ENCODE data around the gene TMX2. TPM values are rescaled to one million over a fixed set of nuclear protein-coding genes. Genes with fewer than 3 reads are reported as not detected.
"Not testable (repeated sequence)": the region's sequence is repeated elsewhere in the genome, so short reads cannot be mapped to it uniquely, and the experiment has no call there.

The TMX2 gene, protein sequence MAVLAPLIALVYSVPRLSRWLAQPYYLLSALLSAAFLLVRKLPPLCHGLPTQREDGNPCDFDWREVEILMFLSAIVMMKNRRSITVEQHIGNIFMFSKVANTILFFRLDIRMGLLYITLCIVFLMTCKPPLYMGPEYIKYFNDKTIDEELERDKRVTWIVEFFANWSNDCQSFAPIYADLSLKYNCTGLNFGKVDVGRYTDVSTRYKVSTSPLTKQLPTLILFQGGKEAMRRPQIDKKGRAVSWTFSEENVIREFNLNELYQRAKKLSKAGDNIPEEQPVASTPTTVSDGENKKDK
- total RNA-seq: 10 to 100 TPM; 77.3 to 96.9 TPM

DNA sequence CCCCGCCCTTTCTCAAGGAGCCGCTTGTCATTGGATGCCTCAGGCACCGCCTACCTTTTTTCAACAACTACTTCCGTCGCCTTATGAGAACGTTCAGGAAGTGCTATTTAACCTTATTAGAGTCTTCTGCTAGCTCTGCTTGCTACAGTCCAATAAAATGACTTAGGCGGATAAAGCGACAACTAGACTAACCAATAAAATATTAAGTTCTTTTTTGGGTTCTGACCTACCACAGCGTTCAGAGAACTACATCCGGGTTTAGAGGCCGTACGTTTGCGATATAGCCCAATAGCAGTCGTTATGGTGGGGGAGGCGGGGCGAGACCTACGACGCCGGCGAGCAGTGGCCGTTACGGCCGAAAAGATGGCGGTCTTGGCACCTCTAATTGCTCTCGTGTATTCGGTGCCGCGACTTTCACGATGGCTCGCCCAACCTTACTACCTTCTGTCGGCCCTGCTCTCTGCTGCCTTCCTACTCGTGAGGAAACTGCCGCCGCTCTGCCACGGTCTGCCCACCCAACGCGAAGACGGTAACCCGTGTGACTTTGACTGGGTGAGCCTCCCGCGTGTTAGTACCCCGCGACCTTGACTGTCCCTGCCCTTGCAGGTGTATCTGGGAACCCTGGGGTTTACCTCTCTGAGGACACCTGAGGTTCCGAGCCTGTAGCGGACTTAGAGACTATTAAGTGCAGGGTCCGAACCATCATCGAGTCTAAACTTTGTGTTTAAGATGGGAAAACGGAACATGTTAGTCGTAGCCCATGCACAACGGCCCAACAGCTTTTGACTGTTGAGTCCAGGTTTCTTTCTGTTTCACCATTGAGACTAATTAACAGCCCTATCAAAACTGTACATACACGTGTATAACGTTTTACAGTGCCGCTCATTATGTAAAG, at the start of gene TMX2:
TSS of gene TMX2 (plus strand) at position 338 of the 895 bp plus-strand sequence. CDS start at position 364, 26 bp downstream.
- peak within 1 kb of the TSS; percentile 99 for H3K4me3 Mint-ChIP-seq
- peak within 1 kb of the TSS; percentile 85 to 92 for H3K27ac Mint-ChIP-seq
- H3K36me3 Mint-ChIP-seq: peaks cover 4% of the 10 kb centered on the region
- H3K27me3 Mint-ChIP-seq: no peaks in the 10 kb centered on the region
- no peaks in the 10 kb centered on the region for H3K9me3 Mint-ChIP-seq
- DNase-seq (ENCODE audit: low spot score): peak; percentile 93
- peaks cover 34 to 41% of the 10 kb centered on the region in 2 donors for H3K4me1 Mint-ChIP-seq (ENCODE audit: low read depth in 2 of 2)
- peak; percentile 95 to 97 for ATAC-seq

DNA sequence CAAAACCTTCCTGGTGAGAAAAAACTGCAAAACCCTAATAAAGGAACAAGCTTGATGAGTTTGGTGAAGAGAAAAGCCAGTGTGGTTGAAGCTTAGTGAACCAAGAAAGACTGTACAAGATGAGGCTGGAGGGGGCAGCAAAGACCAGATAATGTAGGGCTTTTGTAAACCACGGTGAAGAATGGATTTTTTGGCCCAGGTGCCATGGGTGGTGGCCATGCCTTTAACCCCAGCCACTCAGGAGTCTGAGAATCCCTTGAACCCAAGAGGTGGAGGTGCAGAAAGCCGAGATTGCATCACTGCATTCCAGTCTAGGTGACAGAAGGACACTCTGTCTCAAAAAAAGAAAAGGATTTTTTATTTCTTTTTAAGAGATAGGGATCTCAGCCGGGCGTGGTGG, 49.5 kb upstream of the TMX2 start:
- no peaks in the 10 kb centered on the region for H3K27me3 Mint-ChIP-seq
- no peaks in the 10 kb centered on the region for H3K9me3 Mint-ChIP-seq
- no peak for ATAC-seq
- H3K4me1 Mint-ChIP-seq (ENCODE audit: low read depth in 2 of 2): peaks cover 26 to 30% of the 10 kb centered on the region in 2 donors
- DNase-seq (ENCODE audit: low spot score): no peak
- H3K4me3 Mint-ChIP-seq: no peak overlapping the region
- peaks cover 7% of the 10 kb centered on the region for H3K36me3 Mint-ChIP-seq
- H3K27ac Mint-ChIP-seq: no peak overlapping the region

DNA sequence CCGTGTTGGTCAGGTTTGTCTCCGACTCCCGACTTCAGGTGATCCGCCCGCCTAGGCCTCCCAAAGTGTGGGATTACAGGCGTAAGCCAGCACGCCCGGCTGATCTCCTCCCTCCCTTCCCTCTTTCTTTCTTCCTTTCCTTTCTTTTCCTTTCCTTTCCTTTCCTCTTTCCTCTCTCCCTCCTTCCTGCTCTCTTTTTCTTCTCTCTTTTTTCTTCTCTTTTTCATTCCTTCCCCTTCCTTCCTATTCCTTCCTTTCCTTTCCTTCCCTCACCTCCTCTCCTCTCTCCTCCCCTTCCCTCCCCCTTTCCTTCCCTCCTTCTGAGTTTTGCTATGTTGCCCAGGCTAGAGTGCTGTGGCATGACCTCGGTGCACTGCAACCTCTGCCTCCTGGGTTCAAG, 48.4 kb upstream of the TMX2 start:
- peak overlapping the region in 1 of 2 donors; percentile 53 for H3K27ac Mint-ChIP-seq
- no peaks in the 10 kb centered on the region for H3K9me3 Mint-ChIP-seq
- no peak for DNase-seq (ENCODE audit: low spot score)
- peaks cover 24 to 28% of the 10 kb centered on the region in 2 donors for H3K4me1 Mint-ChIP-seq (ENCODE audit: low read depth in 2 of 2)
- H3K4me3 Mint-ChIP-seq: no peak overlapping the region
- peaks cover 13% of the 10 kb centered on the region for H3K36me3 Mint-ChIP-seq
- H3K27me3 Mint-ChIP-seq: no peaks in the 10 kb centered on the region
- no peak for ATAC-seq

DNA sequence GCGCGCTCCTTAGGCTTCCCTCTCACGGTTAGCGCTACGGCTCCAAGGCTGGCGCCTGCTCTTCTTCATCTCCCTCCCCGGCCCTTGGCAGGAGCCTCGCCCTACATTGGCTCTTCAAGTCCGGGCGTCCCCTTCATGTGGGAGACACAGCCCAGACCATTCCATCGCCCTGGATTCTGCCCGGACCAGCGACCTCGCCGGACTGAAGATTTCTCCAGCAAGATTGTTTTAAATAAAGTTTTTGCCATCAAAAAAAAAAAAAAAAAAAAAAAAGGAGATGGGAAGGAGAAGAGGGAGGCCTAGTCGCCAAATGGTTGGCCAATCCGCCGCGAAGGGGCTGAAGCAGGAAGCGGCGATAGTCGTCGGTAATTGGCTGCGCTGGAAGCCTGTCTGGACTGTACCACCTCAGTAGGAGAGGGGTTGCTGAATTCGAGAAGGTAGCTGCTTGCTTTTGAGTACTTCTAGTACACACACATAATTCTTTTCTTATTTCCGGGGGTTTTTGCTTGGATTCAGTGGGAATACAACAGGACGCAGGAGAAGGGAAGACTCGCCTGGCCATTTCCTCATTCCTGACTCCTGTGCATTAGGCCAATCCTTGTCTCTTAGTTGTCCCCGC, 45.2 kb upstream of the TMX2 start:
- ATAC-seq: peak; percentile 83 to 87
- H3K27me3 Mint-ChIP-seq: no peaks in the 10 kb centered on the region
- peak overlapping the region; percentile 97 for H3K4me3 Mint-ChIP-seq
- DNase-seq (ENCODE audit: low spot score): peak; percentile 98
- H3K27ac Mint-ChIP-seq: peak overlapping the region; percentile 99
- H3K9me3 Mint-ChIP-seq: no peaks in the 10 kb centered on the region
- H3K4me1 Mint-ChIP-seq (ENCODE audit: low read depth in 2 of 2): peaks cover 39 to 41% of the 10 kb centered on the region in 2 donors
- peaks cover 20% of the 10 kb centered on the region for H3K36me3 Mint-ChIP-seq

DNA sequence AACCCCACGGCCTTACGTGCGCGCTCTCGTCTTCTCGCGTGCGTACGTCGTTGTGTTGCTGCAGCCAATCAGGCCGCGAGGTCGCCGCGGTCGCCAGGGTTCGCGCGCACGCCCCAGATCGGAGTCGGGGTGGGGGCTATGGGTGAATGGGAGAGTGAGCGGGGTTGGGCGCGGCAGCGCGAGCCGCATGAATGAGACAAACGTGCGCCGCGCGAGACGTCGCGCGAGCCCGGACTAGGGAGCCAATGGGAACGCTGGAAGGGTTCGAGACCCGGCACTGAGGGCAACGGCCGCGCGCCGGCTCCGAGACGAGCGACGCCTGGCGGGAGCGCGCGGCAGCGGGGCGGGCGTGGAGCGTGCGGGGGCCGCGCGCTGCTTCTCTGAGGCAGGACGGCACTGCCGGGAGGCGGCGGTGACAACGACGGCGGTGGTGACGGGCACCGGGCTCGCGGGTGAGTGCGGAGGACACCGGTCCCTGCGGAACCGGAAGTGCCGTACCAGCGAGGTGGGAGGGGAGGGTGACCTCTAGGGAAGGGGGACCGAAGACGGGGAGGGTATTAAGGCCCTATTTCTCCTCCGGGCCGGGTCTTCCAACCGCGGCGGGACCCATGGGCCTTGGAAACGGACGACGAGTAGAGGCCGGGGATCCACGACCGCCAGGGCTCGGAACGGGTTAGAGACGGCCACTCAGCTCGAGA, 44.5 kb upstream of the TMX2 start, which contains the start of gene ZDHHC5:
TSS of gene ZDHHC5 (plus strand) at position 379 of the 698 bp plus-strand sequence. CDS start 4,977 bp downstream, outside the sequence.
- peak within 1 kb of the TSS; percentile 97 for H3K4me3 Mint-ChIP-seq
- DNase-seq (ENCODE audit: low spot score) (peak; percentile 100), ATAC-seq (peak; percentile 93)
- peaks cover 19% of the 10 kb centered on the region for H3K36me3 Mint-ChIP-seq
- peaks cover 38% of the 10 kb centered on the region in 2 donors for H3K4me1 Mint-ChIP-seq (ENCODE audit: low read depth in 2 of 2)
- no peaks in the 10 kb centered on the region for H3K27me3 Mint-ChIP-seq
- peak within 1 kb of the TSS; percentile 99 for H3K27ac Mint-ChIP-seq
- H3K9me3 Mint-ChIP-seq: no peaks in the 10 kb centered on the region

DNA sequence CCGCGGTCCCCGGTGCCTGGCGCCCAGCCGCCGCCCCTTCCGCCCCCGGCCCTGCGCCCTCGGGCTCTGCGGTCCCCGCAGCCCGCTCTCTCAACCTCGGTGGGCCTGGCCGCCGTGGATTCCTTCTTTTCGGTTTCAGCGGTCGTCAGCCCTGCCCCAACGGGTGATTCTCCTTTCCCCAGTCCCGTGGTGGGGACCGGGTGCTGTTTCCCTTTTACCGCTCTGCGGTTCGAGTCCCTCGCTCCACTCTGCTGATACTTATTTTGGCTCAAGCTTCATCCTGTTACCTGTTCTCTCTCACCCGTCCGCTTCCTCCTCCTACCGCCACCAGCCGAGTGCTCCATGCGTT, 44.0 kb upstream of the TMX2 start:
- no peaks in the 10 kb centered on the region for H3K27me3 Mint-ChIP-seq
- no peaks in the 10 kb centered on the region for H3K9me3 Mint-ChIP-seq
- H3K4me1 Mint-ChIP-seq (ENCODE audit: low read depth in 2 of 2): peaks cover 42 to 43% of the 10 kb centered on the region in 2 donors
- H3K36me3 Mint-ChIP-seq: peaks cover 23% of the 10 kb centered on the region
- peak overlapping the region; percentile 99 for H3K27ac Mint-ChIP-seq
- H3K4me3 Mint-ChIP-seq: peak overlapping the region; percentile 97
- ATAC-seq (peak; percentile 2 to 22), DNase-seq (ENCODE audit: low spot score) (no peak)

DNA sequence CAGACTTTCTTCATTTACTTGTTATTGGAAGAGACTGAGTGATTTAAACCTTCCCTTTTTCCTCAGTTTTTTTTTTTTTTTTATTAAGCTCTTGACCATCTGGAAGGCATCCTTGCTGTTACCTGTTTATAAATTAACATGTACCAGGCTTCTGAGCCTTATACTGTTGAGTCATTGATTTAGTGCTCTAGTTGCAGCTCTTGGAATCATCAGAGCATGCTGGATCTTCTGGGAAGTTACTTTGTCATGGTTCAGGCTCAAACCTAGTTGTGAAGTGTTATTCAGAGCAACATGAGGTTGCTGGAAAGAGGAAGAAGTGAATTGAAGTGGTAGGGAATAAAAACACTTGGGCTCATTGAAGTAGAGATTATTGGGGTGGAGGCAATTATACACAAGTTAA, 38.1 kb upstream of the TMX2 start:
- peaks cover 43 to 45% of the 10 kb centered on the region in 2 donors for H3K4me1 Mint-ChIP-seq (ENCODE audit: low read depth in 2 of 2)
- H3K4me3 Mint-ChIP-seq: no peak overlapping the region
- H3K27ac Mint-ChIP-seq: peak overlapping the region in 1 of 2 donors; percentile 8

DNA sequence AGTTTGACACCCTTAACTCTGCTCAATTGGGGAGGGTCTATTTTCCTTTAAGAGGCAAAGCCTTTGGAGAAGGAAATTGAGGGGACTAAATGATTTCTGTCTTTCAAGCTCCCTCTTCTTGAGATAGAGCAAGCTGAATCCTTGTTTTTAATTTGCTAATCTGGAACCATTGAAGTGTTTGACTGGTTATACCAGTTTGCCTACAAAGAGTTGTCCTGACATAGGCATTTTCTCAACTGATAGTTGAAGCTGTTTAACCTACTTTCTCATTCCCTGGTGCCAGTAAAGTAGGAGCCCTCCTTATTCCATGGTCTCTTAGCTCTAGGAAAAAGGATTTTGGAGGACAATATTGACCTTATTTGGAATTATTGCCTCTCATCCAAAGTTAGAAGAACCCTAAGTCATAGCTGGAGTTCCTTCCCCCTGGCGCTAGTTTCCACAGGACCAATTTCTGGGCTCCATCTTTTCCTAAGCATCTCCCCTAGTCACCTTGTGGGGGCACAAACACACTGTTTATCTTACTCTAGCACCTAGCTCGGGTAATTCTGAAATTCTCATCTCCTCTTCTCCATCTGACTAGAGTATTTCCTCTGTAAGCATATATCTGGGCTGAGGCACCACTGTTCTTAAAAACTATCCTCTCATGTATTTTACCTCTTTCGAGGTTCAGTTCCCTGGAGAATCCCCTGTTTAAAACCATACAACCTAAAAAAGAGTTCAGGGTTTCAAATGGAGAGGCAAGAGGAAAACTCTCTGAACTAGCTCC, 37.0 kb upstream of the TMX2 start:
- Mint-ChIP-seq H3K36me3 (peaks cover 20% of the 10 kb centered on the region), H3K27me3 (no peaks in the 10 kb centered on the region), H3K9me3 (no peaks in the 10 kb centered on the region), H3K27ac (peak overlapping the region in 1 of 2 donors; percentile 35), H3K4me3 (no peak overlapping the region), H3K4me1 (ENCODE audit: low read depth in 2 of 2) (peaks cover 36% of the 10 kb centered on the region in 2 donors)
- ATAC-seq: no peak
- no peak for DNase-seq (ENCODE audit: low spot score)

More for the DNA sequence above, 38.1 kb upstream of the TMX2 start:
- DNase-seq (ENCODE audit: low spot score): no peak
- H3K27me3 Mint-ChIP-seq: no peaks in the 10 kb centered on the region
- H3K36me3 Mint-ChIP-seq: peaks cover 20% of the 10 kb centered on the region
- no peaks in the 10 kb centered on the region for H3K9me3 Mint-ChIP-seq
- ATAC-seq: no peak

DNA sequence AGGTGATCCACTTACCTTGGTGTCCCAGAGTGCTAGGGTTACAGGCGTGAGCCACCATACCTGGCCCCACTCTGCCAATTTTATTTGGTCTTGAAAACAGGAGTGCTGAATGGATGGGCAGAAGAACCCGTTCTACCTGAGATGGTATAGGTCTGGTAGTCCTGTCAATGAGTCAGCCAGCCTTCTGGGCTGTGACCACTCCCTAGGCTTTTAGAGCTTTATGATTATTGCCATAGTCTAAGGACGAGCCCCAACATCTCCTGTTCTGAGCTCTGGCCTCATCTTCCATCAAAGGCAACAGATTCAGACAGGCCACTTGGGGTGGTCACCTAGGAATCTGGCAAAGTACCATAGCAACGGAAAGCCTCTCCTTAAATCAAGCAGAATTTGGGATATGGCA, 33.0 kb upstream of the TMX2 start:
- peaks cover 20% of the 10 kb centered on the region for H3K36me3 Mint-ChIP-seq
- ATAC-seq (no peak), DNase-seq (ENCODE audit: low spot score) (no peak)
- H3K27ac Mint-ChIP-seq: no peak overlapping the region
- H3K27me3 Mint-ChIP-seq: no peaks in the 10 kb centered on the region
- no peaks in the 10 kb centered on the region for H3K9me3 Mint-ChIP-seq
- no peak overlapping the region for H3K4me3 Mint-ChIP-seq
- H3K4me1 Mint-ChIP-seq (ENCODE audit: low read depth in 2 of 2): peaks cover 33 to 38% of the 10 kb centered on the region in 2 donors

DNA sequence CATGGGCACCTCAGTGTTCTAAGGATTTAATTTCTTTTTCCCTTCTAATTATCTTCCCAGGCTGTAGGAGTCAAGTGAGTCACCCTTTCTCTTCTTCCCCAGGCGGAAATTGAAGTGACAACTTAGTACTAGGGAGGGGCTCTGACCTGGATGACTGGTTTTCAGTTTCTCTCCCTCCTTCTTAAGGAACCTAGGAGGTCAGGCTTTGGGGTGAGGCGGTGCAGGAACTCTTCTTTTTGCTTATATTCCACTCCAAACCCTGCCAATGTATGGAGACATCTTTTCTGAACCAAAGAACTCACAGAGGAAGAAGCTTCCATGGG, 31.9 kb upstream of the TMX2 start:
- ATAC-seq: no peak
- Mint-ChIP-seq H3K4me1 (ENCODE audit: low read depth in 2 of 2) (peaks cover 31 to 32% of the 10 kb centered on the region in 2 donors), H3K36me3 (peaks cover 20% of the 10 kb centered on the region), H3K27me3 (no peaks in the 10 kb centered on the region), H3K4me3 (no peak overlapping the region), H3K9me3 (no peaks in the 10 kb centered on the region), H3K27ac (peak overlapping the region in 1 of 2 donors; percentile 37)
- no peak for DNase-seq (ENCODE audit: low spot score)

DNA sequence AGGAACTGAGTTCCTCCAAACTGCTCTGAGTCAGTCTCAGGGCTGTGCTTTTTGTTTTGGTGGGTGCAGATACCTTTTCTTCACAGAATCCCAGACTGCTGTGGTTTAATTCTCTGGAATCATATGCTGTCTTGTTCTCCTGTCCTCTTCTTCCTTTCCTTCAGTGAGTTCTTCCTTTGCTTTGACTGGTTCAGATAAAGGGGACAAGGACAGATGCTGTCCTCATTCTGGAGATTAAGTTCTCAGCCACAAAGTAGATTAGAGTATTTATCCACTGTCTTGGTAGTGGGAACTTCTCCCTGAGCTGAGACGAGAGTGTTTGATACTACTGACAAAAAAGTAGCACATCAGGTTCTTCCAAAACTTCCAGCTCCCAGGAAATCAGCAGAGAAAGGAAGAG, 31.2 kb upstream of the TMX2 start:
- Mint-ChIP-seq H3K27me3 (no peaks in the 10 kb centered on the region), H3K36me3 (peaks cover 20% of the 10 kb centered on the region), H3K27ac (peak overlapping the region in 1 of 2 donors; percentile 37), H3K9me3 (no peaks in the 10 kb centered on the region), H3K4me1 (ENCODE audit: low read depth in 2 of 2) (peaks cover 26 to 27% of the 10 kb centered on the region in 2 donors), H3K4me3 (no peak overlapping the region)
- DNase-seq (ENCODE audit: low spot score): no peak
- ATAC-seq: no peak

DNA sequence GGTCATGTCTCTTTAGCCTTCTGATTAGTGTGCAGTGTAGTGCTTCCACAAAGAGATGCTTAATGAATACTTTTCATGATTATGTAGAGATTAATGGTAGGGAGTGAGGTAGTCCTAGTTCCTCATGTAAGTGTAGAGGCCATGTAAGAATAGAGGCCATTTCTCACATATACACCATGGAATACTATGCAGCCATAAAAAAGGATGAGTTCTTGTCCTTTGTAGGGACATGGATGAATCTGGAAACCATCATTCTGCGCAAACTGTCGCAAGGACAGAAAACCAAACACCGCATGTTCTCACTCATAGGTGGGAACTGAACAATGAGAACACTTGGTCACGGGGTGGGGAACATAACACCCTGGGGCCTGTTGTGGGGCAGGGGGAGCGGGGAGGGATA, 21.9 kb upstream of the TMX2 start:
- DNase-seq (ENCODE audit: low spot score); ATAC-seq; H3K27ac Mint-ChIP-seq; H3K9me3 Mint-ChIP-seq; H3K27me3 Mint-ChIP-seq; H3K4me3 Mint-ChIP-seq: not testable (repeated sequence)
- Mint-ChIP-seq H3K4me1 (ENCODE audit: low read depth in 2 of 2) (peaks cover 0 to 14% of the 10 kb centered on the region in 2 donors), H3K36me3 (peaks cover 31% of the 10 kb centered on the region)
